ENCODE results near the gene NCKAP5L.

The NCKAP5L gene

GRCh38 chr12:49823350-49823749 is 4.9 kb downstream of the NCKAP5L start:
- H3K4me1 ChIP-seq (ENCODE audit: low read length): peaks cover 19% of the 10 kb centered on the region
- no peaks in the 10 kb centered on the region for H3K9me3 ChIP-seq (ENCODE audit: insufficient read depth, low read length)
- no peak overlapping the region for H3K4me2 ChIP-seq (ENCODE audit: low read length)
- no peak overlapping the region for H3K27ac ChIP-seq (ENCODE audit: low read length)
- H4K20me1 ChIP-seq (ENCODE audit: insufficient read depth, low read length): no peaks in the 10 kb centered on the region
- H3K4me3 ChIP-seq (ENCODE audit: low read length): no peak overlapping the region
- no peaks in the 10 kb centered on the region for H3K36me3 ChIP-seq (replicated peaks; ENCODE audit: low read depth, low read length)
- no peaks in the 10 kb centered on the region for H3K27me3 ChIP-seq (ENCODE audit: low read depth, low read length)
- H3K79me2 ChIP-seq (ENCODE audit: low read length): 0 out of 2 replicates have a peak, but pooled peaks cover 7% of the 10 kb centered on the region
- H2AFZ ChIP-seq (ENCODE audit: low read depth, low read length): no peak overlapping the region
- no peak overlapping the region for H3K9ac ChIP-seq (ENCODE audit: low read length)
- TF ChIP-seq CTCF (IDR thresholded peaks at IDR 0.05; ENCODE audit: low read depth, low read length) (no peak), EZH2phosphoT487 (IDR thresholded peaks at IDR 0.05; ENCODE audit: low read depth) (no peak)

- Histone ChIP-seq H3K4me2 (ENCODE audit: low read length) (peak overlapping the region; percentile 57), H3K4me3 (ENCODE audit: low read length) (peak overlapping the region; percentile 50), H3K27me3 (ENCODE audit: low read depth, low read length) (no peaks in the 10 kb centered on the region), H4K20me1 (ENCODE audit: insufficient read depth, low read length) (no peaks in the 10 kb centered on the region), H3K9me3 (ENCODE audit: insufficient read depth, low read length) (no peaks in the 10 kb centered on the region), H3K4me1 (ENCODE audit: low read length) (peaks cover 14% of the 10 kb centered on the region), H2AFZ (ENCODE audit: low read depth, low read length) (peak overlapping the region; percentile 57), H3K79me2 (ENCODE audit: low read length) (no peaks in the 10 kb centered on the region), H3K9ac (ENCODE audit: low read length) (peak overlapping the region; percentile 31; the same call in 1 of the 2 replicates), H3K27ac (ENCODE audit: low read length) (peak overlapping the region; percentile 31), H3K36me3 (replicated peaks; ENCODE audit: low read depth, low read length) (no peaks in the 10 kb centered on the region)
- TF ChIP-seq EZH2phosphoT487 (IDR thresholded peaks at IDR 0.05; ENCODE audit: low read depth) (no peak), CTCF (IDR thresholded peaks at IDR 0.05; ENCODE audit: low read depth, low read length) (no peak)
These were observed 6.6 kb downstream of the NCKAP5L start for GRCh38 chr12:49821373-49822287.

GRCh38 chr12:49819786-49820185 is 8.4 kb downstream of the NCKAP5L start:
- TF ChIP-seq EZH2phosphoT487 (IDR thresholded peaks at IDR 0.05; ENCODE audit: low read depth) (no peak), CTCF (IDR thresholded peaks at IDR 0.05; ENCODE audit: low read depth, low read length) (no peak)
- Histone ChIP-seq H4K20me1 (ENCODE audit: insufficient read depth, low read length) (no peaks in the 10 kb centered on the region), H2AFZ (ENCODE audit: low read depth, low read length) (no peak overlapping the region), H3K79me2 (ENCODE audit: low read length) (no peaks in the 10 kb centered on the region), H3K4me2 (ENCODE audit: low read length) (no peak overlapping the region), H3K4me3 (ENCODE audit: low read length) (no peak overlapping the region), H3K9me3 (ENCODE audit: insufficient read depth, low read length) (no peaks in the 10 kb centered on the region), H3K36me3 (replicated peaks; ENCODE audit: low read depth, low read length) (no peaks in the 10 kb centered on the region), H3K9ac (ENCODE audit: low read length) (no peak overlapping the region), H3K27me3 (ENCODE audit: low read depth, low read length) (no peaks in the 10 kb centered on the region), H3K4me1 (ENCODE audit: low read length) (peaks cover 14% of the 10 kb centered on the region), H3K27ac (ENCODE audit: low read length) (no peak overlapping the region)

GRCh38 chr12:49818241-49818895 is 9.8 kb downstream of the NCKAP5L start:
- H4K20me1 ChIP-seq (ENCODE audit: insufficient read depth, low read length): no peaks in the 10 kb centered on the region
- TF ChIP-seq EZH2phosphoT487 (IDR thresholded peaks at IDR 0.05; ENCODE audit: low read depth) (no peak), CTCF (IDR thresholded peaks at IDR 0.05; ENCODE audit: low read depth, low read length) (no peak)
- H3K79me2 ChIP-seq (ENCODE audit: low read length): no peaks in the 10 kb centered on the region

More at GRCh38 chr12:49818241-49818895, 9.8 kb downstream of the NCKAP5L start:
- Histone ChIP-seq H3K27ac (ENCODE audit: low read length) (no peak overlapping the region), H3K9me3 (ENCODE audit: insufficient read depth, low read length) (no peaks in the 10 kb centered on the region), H3K4me3 (ENCODE audit: low read length) (no peak overlapping the region), H3K27me3 (ENCODE audit: low read depth, low read length) (no peaks in the 10 kb centered on the region), H3K4me2 (ENCODE audit: low read length) (no peak overlapping the region), H3K36me3 (replicated peaks; ENCODE audit: low read depth, low read length) (no peaks in the 10 kb centered on the region), H3K4me1 (ENCODE audit: low read length) (peaks cover 14% of the 10 kb centered on the region), H2AFZ (ENCODE audit: low read depth, low read length) (no peak overlapping the region), H3K9ac (ENCODE audit: low read length) (no peak overlapping the region)
